GM18505 (cell line): ENCODE data around the gene UBE2S.
A peak's percentile ranks its signal among the peaks of the same experiment; 100 is the strongest.
"Not testable (repeated sequence)": the region's sequence is repeated elsewhere in the genome, so short reads cannot be mapped to it uniquely, and the experiment has no call there.

ENCODE experiments used
- ATAC-seq: cut with Tn5 transposase; IDR thresholded peaks from one replicate; pipeline ENCODE4 v1.9.1; 2021; ENCODE audit not compliant: unreplicated experiment
- POLR2A ChIP-seq: IDR thresholded peaks from 4 replicates; pipeline ENCODE4 v1.6.1; 2011; ENCODE audit warnings: borderline replicate concordance; ENCODE audit not compliant: insufficient read depth, insufficient read length; ENCODE audit errors: extremely low read depth

UBE2S gene

DNA sequence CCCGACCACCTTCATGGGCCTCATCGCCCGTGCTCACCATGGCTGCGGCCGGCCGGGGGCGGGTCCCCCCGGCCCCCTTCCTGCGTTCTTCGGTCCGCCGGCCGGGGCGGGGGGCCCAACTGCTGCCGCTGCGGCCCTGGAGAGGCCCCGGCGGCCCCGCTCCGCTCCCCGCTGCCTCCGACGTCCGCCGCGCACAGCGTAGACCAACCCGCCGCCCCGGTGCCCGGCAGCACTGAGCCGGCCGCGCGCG, at the start of gene UBE2S:
Gene UBE2S (minus strand): TSS at position 239 of the 250 bp plus-strand sequence. CDS start 199 bp downstream, at position 40.
- ATAC-seq = peak; percentile 21
- peak; percentile 99 for TF ChIP-seq POLR2A

DNA sequence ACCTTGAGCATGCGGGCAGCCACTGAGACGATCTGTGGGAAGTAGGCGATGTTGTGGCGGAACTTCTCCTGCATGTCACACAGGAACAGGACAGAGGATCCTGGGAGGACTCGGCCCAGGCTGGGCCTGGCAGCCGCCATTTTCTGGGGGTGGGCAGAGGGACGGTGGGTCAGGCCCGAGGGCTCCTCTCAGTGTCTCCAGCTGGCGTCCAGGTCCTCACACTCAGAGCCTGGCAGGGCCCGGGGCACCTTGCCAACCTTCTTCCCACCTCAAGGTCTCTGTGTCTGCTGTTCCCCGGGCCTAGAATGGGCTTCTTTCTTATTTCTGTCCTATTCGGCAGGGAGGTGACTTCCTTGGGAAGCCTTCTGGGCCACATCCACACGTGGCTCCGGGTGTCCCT, 48.8 kb upstream of the UBE2S start:
- no peak for ATAC-seq
- TF ChIP-seq POLR2A = no peak

DNA sequence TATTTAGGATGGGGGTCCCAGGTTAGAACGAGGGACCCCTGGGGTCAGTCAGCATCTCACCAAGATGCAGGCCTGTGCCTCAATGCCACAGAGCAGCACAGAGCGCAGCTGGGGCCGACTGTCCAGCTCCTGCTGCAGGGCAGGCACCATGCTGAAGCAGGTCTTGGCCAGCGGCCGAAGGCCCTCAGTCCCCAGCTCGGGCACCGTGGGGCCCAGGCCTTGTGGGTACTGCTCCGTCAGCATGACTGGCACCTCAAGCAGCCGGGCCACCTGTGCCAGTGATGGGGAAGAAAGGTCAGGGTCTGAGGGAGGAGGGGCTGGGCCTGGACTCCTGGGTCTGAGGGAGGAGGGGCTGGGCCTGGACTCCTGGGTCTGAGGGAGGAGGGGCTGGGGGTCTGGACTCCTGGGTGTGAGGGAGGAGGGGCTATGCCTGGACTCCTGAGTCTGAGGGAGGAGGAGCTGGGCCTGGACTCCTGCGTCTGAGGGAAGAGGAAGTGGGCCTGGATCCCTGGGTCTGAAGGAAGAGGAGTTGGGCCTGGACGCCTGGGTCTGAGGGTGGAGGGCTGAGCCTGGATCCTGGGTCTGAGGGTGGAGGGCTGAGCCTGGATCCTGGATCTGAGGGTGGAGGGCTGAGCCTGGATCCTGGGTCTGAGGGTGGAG, 48.1 kb upstream of the UBE2S start:
- ATAC-seq = no peak
- no peak for TF ChIP-seq POLR2A

DNA sequence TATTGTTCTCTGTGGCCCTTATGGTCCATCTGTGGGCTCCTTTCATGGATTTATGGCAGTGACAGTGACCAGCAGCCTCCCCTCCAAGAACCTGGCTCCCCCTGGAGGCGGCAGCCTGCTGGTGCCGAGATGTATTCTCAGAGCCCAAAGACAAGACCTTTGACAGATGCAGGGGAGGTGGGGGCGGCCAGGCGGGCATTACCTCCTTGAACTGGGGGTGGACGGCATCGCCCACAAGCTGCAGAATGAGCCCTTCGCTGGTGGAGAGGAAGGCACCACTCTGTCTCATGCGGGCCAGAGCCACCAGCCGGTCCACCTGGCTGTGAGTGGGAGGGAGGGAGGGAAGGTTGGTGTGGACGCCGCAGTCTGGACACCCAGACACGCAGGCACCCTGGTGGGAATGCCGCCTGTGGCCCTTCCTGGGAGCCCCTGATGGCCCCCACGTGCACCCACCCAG, 47.2 kb upstream of the UBE2S start:
- ATAC-seq = no peak
- no peak for TF ChIP-seq POLR2A

DNA sequence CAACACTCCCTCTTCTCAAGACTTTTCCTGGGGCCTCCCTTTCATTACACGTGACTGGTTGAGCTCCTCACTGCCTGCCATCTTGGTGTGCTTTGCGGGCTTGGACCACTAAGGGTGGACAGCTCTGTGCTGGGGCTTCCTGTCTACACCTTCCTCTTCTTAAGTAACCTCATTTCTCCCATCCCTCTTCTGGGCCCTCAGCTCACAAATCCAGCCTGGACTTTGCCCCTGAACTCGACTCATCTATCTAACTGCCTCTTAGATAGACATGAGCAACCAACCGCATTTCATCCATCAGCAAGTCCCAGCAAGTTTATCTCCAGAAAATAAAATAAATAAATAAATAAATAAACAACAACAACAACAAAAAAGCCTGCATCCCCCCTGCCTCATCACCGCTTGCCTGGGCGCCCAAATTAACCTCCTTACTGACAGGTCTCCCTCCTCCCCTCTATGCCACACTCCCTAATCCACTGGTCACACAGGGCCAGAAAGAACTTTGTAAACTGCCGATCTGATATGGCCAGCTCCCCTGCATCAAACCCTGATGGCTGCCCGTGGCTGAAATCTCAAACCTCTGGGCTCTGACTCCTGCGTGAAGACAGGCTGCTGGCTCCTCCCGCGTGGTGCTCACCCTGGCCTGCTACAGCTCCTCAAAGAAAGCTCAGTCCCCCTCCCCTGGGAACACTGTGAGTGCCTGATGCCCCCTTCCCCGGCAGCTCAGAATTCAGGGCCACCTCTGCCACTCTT, 46.1 kb upstream of the UBE2S start:
- no peak for TF ChIP-seq POLR2A
- no peak for ATAC-seq

DNA sequence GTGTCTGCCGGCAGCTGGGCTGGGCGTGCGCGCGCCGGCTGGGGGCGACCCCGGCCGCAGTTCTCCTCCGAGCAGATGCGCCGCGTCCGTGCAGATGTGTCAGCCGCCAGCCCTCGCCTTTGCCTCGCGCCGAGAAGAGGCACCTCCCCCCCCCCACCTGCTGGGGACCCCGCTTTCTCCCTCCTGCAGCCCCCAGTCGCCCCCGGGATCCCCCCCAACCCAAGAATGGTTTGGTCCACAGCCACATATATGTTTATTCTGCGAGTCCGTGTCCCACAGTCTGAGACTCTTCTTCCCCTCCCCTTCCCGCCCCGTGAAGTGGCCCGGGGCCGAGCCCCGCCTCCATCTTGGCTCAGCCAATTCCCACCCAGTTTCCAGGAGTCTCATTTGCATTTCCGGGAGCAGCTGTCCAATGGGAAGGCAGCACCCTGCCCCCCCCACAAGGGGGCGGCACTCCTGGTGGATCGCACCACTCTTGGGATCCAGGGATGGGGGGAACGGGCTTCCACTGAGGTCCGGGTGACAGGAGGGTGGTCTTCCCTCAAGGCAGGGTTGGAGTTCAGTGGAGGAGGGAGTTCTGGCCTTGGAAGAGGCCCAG, 45.3 kb upstream of the UBE2S start:
- no peak for ATAC-seq
- TF ChIP-seq POLR2A = no peak

DNA sequence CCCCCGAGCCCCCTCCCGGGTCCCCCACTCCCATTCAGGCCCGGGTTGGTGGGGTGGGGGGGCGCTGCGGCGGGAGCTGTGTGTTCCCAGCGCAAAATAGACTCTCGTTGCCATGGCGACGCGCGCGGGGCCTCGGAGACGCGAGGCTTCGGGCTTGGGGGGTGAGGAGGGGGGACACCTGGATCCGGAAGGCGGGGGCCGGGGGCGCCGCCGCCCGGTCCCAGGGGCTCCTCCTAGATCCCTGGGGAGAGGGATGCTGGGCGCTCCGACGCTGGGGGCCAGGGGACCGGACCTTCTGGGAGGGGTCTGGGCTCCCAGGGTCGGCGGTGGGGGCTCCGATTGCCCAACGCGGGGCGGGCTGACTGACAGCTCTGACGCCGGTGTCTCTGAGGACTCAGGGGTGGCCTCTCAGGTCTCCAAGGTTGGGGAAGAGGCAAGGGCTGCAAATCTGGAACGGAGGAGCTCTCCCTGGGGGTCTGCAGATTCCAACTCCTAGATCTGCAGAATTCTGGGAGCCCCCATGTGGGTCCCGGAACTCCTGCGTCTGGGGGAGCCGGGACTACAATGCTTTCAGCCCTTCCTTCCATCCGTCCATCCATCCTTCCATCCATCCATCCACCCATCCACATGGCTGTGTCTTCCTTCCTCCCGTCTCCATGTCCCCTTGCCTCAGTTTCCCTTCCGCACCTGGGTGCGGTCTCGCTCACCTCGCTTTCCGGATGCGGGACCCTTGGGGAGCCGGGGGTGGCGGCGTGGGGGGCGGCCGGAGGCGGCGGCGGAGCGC, 44.6 kb upstream of the UBE2S start:
- ATAC-seq = no peak
- TF ChIP-seq POLR2A = no peak

DNA sequence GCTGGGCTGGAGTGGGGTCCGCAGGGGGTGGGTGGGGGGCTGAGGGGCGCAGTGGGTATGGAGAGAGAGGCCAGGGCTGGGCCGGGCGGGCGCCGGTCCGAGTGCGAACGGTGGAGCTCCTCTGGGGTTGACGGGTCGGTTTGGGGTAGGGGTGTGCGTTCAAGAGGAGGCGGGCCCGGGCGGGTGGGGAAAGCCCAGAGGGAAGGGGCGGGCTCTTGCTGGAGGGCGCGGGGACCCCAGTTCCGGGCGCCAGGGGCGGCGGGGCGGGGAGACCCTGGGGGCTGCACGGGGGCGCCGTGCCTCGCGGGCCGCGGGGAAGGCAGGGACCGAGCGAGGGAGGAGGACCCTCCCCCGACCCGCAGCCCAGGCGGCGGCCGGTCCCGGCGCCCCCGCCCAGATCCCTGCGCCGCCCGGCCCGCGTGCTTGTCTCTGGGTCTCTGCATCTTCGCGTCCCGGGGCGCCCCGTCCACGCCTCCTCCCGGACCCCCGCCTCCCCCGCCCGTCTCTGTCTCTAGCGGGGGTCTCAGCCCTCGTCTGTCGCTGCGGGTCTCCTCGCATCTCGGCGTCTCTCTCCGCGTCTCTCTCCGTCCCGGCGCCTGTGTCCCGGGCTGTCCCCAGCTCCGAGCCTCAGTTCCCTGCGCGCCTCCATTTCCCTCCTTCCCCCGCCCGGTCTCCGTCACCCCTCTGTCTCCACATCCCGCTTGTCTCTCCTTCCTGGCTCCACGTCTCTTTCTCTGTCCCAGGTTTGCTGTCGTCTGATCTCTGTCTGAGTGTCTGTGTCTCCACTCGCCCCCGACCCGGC, 43.8 kb upstream of the UBE2S start:
- TF ChIP-seq POLR2A = no peak
- ATAC-seq = no peak

DNA sequence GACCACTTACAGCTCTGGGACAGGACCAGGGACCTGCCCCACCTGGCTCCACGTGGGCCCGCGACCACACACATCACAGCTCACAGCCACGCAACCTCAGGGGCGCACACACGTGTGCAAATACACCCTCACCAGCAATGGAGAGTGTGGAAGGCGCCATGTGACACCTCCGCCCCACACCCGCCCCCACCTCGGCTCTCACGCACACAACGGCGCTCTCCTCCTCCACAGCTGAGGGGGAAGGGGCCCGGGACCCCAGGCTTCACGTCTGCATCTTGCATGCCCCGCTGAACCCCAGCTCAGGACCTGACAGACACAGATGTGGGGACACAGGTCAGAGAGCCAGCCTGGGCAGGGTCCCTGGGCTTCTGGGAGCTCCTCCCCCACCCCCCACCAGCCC, 41.9 kb upstream of the UBE2S start:
- TF ChIP-seq POLR2A = no peak
- ATAC-seq = no peak

DNA sequence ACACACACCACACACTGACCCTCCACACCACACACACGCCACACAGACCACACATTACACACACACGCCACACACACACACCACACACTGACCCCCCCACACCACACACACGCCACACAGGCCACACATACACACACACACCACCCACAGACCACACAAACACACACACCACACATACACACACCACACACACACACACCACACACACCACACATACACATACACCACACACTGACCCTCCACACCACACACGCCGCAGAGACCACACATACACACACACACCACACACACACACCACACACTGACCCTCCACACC, 40.5 kb upstream of the UBE2S start:
- ATAC-seq = not testable (repeated sequence)

DNA sequence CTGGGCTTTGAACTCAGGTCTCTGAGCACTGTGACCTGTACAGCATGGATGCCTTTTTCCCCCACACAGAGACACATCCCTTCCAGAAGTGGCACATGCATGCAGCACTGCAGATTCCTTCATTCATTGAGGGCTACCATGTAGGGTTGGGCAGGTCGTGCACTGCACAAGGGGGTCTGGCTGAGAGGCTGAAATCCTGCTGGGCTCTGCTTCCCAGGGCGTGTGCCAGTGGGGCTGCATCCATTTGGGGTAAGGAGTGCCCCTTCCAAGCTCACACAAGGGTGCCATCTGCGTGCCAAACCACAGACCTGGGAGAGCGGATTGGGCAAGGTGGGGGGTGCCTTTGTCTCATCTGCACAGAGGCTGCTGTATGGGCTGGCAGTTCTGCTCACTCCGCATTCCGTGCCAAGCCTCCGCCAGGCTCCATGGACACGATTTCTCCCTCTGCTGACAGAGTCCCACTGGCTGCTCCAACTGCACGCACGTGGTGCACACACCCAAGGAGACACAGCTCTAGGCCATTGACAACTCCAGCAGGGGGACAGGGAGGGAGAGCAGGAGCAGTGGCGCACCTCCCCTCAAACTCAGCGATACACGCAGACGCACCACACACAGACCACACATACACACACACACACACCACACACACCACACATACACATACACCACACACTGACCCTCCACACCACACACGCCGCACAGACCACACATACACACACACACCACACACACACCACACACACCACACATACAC, 40.0 kb upstream of the UBE2S start:
- no peak for ATAC-seq
- no peak for TF ChIP-seq POLR2A

DNA sequence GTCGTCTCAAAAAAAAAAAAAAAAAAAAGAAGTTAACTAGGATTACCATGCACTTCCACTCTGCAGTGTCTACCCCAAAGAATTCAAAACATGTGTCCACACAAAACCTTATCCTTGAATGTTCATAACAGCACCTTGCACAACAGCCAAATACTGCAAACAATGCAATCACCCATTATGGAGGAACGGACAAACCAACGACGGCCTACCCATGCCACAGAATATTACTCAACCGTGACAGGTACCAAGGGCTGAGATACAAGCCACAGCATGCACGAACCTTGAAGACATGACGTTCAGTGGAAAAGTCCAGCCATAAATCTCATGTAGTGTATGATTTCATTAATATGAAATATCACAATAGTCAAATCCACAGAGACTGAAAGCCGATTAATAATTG, 38.5 kb upstream of the UBE2S start:
- TF ChIP-seq POLR2A = no peak
- ATAC-seq = no peak

DNA sequence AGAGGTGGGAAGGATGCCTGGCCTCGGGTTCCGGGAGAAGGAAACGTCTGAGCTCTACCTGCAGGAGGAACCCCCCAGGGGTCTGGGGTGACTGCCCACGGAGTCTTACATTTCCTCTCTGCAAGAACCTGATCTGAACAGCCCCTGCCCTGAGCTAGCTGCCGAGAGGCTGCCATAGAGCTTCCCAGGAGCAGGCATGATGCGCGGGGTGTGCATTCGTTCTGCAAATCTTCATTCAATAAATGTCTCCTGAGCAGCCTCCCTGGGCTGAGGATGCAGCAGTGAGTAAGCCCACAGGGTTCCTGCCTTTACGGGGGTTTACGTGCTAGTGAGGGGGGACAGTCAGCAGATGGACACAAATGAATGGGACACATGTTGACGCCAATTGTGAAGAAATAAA, 37.1 kb upstream of the UBE2S start:
- TF ChIP-seq POLR2A = no peak
- no peak for ATAC-seq

DNA sequence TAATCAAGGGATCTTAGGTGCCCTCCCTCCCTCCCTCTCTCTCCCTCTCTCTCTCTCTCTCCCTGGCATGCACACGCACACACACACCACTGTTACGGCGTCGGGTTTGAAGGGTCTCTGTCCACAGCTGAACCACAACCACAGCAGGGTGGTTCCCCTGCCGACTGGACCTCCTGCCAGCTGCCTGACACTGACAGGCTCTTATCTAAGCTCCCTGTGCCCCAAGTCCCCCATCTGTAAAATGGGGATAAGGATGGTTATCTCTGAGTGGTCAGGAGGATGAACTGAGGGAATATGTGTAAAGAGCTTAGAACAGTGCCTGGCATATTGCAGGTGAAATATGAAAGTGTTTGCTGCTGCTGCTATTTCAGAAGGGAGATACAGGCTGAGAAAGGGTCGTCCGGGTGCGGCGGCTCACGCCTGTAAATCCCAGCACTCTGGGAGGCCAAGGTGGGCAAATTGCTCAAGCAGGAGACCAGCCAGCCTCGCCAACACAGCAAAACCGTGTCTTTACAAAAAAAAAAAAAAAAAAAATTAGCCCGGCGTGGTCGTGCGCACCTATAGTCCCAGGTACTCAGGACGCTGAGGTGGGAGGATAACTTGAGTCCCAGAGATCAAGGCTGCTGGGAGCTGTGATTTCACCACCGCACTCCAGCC, 36.4 kb upstream of the UBE2S start:
- TF ChIP-seq POLR2A = no peak
- ATAC-seq = no peak
